ENCODE results near the gene INTS3.

Gene INTS3

DNA sequence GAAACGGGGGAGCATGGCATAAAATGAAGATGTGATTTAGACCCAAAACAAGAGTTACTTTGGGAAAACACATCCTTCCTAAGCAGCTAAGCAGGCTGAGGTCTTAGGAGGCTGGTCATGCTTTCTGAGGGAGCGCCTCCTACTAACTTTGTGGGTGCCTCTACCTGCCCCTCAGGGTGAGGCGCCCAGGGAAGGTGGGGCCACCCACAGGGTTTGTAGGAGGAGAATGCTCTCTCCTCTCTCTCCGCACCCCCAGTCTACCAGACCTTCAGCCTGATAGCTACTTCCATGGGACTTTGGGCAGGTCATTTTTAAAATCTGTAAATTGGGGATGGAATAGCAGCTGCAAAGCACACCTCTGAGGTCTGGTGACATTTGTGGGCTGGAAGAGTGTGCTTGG, 71.2 kb downstream of the INTS3 start:
- no peak for DNase-seq

DNA sequence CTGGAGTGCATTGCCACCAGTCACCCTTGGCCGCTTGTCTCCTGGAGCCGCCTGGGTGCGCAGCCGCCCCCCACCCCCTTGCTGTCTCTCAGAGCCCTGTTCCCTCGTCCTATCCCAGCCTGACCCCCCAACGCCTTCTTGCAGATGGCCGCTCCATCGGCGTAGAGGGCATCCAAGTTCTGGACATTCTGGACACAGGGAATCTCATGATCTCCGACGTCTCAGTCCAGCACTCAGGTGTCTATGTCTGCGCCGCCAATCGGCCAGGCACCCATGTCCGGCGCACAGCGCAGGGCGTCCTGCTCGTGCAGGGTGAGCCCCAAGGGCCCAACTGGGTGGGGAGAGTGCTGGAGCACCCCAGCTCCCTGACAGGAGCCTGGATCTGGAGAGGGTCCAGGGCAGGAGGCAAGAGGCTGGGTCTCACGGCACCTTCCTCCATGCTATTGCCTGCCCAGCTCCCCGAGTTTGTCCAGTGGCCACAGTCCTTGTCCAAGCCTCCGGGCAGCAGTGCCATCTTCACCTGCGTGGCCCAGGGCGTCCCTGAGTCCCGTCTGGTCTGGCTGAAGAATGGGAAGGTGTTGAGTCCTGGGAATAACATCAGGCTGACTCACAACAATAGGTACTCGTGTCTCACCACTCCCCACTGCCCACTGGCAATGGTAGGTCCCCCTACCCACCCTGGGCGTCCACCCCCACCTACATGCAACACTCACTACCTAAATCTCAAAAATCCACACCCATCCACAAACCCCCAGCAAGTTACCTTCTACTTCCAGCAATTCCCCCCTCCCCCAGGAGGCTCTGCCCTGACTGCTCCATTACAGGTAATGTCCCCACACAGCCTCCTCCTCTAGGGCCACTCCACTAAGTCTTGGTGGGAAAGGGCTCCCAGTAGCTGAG, 72.0 kb downstream of the INTS3 start:
- DNase-seq, result no peak

DNA sequence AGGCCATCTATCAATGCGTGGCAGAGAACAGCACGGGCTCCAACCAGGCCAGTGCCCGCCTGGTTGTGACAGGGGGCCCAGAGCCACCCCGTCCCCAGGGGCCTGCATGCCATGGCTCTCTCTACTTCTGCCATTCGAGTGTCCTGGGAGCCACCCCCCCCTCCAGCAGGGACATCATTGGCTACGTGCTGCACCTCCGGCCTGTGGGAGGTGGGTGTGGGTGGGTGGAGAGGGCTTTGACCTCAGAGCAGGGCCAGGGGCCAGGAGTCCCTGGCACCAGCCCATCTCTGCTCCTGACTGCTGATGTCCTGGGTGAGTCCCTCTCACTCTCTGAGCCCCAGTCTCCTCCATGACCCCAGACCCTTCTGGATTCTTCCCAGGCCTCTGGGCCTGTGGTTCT, 72.7 kb downstream of the INTS3 start:
- no peak for DNase-seq

DNA sequence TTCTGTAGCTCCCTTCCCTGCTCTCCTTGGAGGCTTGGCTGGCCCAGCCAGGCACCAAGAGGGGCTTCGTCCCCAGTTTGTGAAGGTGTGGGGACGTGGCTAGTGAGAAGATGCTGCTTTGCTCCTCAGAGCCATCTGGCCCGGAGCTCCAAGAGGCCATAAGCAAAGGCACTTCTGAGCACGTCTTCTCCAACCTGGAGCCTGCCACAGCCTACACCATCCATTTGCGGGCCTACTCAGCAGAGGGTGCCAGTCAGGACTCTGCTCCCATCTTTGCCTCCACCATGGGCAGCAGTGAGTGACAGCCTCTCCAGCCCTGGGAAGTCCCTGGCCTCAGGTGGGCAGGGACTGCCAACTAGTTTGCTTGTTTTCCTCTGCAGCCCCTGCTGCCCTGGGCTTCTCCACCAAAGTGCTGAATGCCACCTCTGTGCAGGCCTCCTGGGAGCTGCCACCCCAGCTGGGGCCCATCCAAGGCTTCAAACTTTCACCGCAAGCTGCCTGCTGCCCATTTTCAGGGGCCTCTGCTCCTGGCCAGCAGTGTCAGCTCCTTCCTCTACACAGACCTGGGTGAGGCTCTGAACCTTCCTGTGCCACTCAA, 73.3 kb downstream of the INTS3 start:
- no peak for DNase-seq

DNA sequence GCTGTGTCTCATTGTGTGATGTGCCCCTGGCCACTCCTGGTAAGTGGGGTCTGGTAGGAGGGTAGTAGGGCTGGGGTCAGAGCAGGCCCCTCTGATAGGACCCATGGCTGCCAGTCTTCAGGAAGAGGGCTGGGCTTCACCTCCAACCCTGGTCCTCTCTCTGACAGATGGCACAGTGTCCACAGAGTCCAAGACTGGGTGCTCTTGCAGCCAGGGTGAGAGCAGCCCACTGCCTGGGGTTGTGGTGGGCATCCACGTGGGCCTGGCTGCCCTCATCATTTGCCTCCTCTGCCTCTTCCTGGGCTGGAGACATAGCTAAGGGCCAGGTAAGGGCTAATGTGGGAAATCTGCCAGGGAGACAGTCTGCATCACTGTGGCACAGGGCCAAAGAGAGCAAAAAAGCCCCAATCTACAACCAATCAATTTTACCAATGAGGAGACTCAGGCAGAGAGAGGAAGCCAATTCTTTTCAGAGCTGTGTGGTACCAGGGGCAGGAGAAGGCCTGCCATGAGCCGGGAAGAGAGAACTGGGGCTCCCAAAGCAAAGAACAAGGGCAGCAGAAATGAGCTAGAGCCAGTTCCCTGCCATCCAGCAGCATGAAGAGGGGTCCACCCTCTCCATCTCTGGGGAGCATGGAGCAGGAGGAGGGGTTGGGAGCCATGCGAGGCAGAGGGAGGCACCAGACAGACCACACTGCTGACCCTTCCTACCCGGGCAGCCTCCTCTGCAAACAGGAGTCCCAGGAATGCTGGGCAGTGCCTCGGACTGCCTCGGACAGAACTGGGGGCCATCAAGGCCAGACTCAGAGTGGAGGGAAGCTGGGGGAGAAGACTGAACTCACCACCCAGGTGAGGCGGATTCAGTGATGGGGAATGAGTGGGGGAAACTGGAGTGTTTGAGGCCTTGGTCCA, 74.2 kb downstream of the INTS3 start:
- DNase-seq, result no peak

DNA sequence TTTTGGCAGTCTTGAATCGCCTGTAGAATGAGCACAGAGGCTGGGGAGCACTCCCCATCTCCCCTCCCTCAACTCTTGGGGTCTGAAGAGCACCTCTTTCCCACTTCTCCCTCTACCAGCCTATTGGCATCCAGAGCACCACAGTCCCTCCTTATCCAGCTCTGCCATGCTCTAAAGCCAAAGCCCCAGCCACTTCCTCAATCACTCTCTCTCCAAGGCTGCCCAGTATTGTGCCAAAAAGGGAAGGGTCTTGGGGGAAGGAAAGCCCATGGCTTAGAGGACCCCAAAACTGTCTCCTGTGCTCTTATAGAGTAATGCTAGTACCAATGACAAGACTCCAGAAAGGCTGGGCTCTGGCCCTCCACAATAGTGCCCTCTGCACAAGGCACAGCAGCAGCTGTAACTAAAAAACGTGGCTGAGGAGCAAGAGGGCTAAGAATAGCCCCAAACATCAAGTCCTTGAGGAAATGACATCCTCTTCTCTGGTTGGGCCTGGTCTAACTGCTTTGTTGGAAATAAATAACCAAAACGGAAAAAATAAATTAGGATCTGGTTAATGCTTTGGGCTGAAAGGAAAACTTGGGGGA, 75.7 kb downstream of the INTS3 start:
- DNase-seq, result no peak

DNA sequence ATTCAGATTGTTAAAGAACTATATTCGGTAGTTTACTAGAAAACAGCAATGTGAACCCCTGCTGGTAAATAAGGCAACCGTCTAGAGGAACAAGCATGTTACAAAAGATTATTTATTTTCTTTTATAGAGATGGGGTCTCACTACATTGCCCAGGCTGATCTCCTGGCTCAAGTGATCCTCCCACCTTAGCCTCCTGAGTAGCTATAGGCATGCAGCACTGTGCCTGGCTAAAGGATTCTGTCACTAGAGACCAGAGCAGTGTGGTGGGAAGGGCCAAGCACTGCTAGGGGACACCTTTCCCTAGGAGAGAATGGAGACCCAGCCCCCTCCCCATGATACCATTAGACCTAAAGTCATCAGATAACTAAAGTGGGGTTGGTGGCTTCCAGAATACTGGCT, 76.3 kb downstream of the INTS3 start:
- no peak for DNase-seq

DNA sequence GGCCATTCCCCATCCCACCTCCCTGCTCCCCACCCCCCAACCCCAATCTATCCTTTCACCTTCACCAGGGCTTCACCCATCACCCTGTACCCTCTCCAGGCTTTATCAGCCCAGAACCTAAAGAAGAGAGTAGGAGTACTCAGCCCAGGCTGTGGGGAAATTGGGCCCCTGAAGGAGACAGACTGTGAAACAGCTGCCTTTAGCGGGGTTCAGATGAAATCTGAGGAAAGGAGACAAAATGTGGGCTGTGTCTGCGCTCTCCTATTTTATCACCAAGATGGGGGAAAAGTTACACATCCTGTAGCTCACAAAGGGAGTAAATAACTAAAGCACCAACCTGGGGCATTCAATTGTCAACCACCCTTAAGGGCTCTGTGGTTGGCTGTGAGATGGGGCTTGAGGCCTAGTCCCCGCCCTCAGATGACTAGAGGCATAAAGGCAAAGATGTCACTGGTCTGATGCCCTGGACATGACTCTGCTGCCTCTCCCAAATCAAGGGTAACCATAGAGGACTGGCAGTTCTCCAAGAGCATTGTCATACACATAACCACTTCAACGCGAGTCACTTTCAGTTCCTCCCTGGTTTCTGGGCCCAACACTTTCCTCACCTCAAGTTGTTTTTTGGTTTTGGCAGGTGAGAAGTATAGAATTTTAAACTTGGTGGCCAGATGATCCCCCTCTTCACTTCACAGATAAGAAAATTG, 77.3 kb downstream of the INTS3 start:
- DNase-seq, result no peak

- DNase-seq, result no peak
These were observed 78.3 kb downstream of the INTS3 start for GRCh38 chr1:153805886-153806719.

- DNase-seq, result no peak
These were observed 88.5 kb downstream of the INTS3 start for GRCh38 chr1:153816283-153816889.

DNA sequence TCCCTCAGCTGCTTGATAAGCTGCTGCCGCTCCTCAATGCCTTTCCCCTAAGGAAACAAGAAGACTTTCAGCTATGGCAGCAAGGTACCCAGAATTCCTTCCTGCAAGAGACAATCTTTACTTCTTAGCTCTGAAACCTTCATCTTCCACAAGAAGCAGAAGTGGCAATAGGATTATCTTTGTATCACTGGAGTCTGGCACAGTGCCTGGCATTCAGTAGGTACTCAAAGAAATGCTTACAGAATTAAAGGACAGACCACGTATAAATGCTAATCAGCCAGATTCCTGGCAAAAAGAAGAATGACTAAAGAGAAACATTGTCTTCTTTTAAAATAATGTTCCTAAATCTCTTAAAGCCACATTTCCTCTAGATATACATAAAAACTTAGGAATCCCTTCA, 91.0 kb downstream of the INTS3 start:
- no peak for DNase-seq
